Lower leg skin (tissue), 3 donors: ENCODE results near the gene OGFOD1.

ENCODE experiments used
- POLR2A ChIP-seq, 2 donors: fragments of 450-650 bp; IDR thresholded peaks; one replicate each; pipeline ENCODE4 v1.6.1; 2016 to 2017; ENCODE audit warnings: antibody characterized with exemption in 2 of 2, mild to moderate bottlenecking in 1 of 2, moderate library complexity in 1 of 2
- TF ChIP-seq, protein P1 (sequence below), 3 donors: fragments of 450-650 bp; IDR thresholded peaks; one replicate each; pipeline ENCODE4 v1.5.1; 2016; ENCODE audit warnings: antibody characterized with exemption in 3 of 3, mild to moderate bottlenecking in 3 of 3, moderate library complexity in 2 of 3

DNA sequence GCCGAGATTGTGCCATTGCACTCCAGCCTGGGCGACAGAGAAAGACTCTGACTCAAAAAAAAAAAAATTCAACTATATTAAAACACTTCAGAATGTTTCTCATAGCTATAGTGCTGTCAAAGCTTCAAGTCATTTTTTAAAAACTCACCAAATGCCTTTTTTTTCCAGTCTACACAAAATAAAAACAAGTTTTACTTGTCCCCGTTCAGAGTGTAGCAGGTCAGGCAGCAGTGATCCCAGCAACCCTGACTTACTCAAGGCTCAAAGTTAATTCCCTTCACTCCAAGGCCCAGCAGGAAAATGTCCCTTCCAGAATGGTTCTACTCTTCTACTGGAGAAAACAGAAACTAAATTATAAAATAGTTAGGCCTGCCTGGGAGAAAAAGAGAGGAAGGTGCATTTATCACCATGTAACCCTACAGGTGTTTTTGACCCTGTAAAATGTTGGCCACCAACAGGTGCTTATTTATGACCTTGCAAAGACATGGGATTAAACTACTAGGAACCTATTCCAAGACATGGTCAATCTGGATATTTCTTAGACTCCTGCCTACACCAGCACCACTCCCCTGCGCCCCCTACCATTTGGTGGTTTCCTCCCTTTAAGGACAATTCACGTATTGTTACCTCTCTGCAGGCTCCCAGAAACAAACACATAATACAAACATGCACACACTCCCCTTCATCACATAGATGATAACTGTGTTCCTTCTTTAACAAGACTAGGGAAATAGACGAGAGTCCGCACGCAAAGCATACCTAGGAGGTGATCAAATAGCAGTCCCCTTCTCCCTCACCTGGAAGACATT is 31.4 kb upstream of the OGFOD1 start:
- TF ChIP-seq POLR2A (IDR thresholded peaks at IDR 0.05), result no peak
- TF ChIP-seq, protein P1, sequence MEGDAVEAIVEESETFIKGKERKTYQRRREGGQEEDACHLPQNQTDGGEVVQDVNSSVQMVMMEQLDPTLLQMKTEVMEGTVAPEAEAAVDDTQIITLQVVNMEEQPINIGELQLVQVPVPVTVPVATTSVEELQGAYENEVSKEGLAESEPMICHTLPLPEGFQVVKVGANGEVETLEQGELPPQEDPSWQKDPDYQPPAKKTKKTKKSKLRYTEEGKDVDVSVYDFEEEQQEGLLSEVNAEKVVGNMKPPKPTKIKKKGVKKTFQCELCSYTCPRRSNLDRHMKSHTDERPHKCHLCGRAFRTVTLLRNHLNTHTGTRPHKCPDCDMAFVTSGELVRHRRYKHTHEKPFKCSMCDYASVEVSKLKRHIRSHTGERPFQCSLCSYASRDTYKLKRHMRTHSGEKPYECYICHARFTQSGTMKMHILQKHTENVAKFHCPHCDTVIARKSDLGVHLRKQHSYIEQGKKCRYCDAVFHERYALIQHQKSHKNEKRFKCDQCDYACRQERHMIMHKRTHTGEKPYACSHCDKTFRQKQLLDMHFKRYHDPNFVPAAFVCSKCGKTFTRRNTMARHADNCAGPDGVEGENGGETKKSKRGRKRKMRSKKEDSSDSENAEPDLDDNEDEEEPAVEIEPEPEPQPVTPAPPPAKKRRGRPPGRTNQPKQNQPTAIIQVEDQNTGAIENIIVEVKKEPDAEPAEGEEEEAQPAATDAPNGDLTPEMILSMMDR (IDR thresholded peaks at IDR 0.05), result no peak
